GM12873 (cell line): ENCODE data around the gene PHAX.

Source experiments
- TF ChIP-seq, protein P1 (sequence below): IDR thresholded peaks from 2 replicates; pipeline ENCODE4 v1.5.1; 2012; ENCODE audit warnings: low read depth, mild to moderate bottlenecking, moderate library complexity, low read length, control low read depth; ENCODE audit not compliant: insufficient read depth; ENCODE audit errors: missing control alignments

The PHAX gene

GRCh38 chr5:126595486-126596083 is 5.2 kb upstream of the PHAX start:
- TF ChIP-seq, protein P1, sequence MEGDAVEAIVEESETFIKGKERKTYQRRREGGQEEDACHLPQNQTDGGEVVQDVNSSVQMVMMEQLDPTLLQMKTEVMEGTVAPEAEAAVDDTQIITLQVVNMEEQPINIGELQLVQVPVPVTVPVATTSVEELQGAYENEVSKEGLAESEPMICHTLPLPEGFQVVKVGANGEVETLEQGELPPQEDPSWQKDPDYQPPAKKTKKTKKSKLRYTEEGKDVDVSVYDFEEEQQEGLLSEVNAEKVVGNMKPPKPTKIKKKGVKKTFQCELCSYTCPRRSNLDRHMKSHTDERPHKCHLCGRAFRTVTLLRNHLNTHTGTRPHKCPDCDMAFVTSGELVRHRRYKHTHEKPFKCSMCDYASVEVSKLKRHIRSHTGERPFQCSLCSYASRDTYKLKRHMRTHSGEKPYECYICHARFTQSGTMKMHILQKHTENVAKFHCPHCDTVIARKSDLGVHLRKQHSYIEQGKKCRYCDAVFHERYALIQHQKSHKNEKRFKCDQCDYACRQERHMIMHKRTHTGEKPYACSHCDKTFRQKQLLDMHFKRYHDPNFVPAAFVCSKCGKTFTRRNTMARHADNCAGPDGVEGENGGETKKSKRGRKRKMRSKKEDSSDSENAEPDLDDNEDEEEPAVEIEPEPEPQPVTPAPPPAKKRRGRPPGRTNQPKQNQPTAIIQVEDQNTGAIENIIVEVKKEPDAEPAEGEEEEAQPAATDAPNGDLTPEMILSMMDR = no peak

DNA sequence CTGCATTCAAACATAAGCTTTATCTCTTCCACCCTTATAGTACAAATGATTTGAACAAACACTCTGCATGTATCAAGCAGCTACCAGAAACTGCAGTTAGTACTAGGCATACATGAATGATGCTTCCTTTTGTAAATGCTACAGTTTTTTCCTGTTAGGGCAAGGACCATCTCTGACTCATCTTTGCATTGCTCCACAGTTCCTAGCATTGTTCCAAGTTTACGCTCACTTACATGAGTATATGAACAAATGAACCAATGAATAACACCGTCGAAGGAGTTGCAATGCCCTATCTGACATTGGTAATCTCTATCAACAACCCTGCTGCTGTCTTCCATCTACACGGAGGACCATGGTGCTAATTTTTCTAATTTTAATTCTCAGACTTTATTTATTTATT is 3.6 kb upstream of the PHAX start:
- TF ChIP-seq, protein P1 = no peak

- TF ChIP-seq, protein P1 = no peak
These were observed 1.2 kb upstream of the PHAX start for GRCh38 chr5:126599499-126599898.

- TF ChIP-seq, protein P1 = no peak
These were observed 2.8 kb downstream of the PHAX start for GRCh38 chr5:126603402-126603991.

DNA sequence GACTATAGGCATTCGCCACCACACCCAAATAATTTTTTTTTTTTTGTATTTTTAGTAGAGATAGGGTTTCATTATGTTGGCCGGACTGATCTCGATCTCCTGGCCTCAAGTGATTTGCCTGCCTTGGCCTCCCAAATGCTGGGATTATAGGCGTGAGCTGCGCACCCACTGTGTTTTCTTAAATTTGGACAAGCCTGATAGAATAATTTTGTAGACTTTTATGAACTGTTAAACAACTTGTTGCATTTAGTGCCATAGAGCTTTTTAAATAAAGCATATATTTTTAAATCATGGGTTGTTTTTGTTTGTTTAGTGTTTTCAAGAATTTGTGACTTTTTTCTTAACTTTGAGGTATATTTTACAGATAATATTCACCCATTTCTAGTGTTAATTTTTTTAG is 4.8 kb downstream of the PHAX start:
- TF ChIP-seq, protein P1 = no peak

- TF ChIP-seq, protein P1 = no peak
These were observed 9.4 kb downstream of the PHAX start for GRCh38 chr5:126610160-126610559.

DNA sequence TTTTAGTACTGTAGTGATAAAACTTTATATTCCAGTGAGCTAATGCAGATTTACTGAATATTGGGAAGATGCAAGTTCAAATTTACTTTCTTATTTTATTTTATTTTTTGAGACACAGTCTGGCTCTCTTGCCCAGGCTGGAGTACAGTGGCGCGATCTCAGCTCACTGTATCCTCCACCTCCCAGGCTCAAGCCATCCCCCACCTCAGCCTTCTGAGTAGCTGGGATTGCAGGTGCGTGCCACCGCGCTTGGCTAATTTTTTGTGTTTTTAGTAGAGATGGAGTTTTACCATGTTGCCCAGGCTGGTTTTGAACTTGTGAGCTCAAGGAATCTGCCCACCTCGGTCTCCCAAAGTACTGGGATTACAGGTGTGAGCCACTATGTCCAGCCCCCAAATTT is 9.9 kb downstream of the PHAX start:
- TF ChIP-seq, protein P1 = no peak
